ENCODE results near the gene PSMD11.
"Not testable (repeated sequence)": the region's sequence is repeated elsewhere in the genome, so short reads cannot be mapped to it uniquely, and the experiment has no call there.

Gene PSMD11

GRCh38 chr17:32444301-32445073 is at the start of gene PSMD11:
PSMD11 (plus strand) TSS chr17:32444510; CDS start chr17:32444524, 14 bp downstream.
- peak within 1 kb of the TSS; percentile 93 for H3K27ac ChIP-seq
- TF ChIP-seq ZFX (IDR thresholded peaks at IDR 0.05) (peak; percentile 88), CTCF (conservative IDR thresholded peaks at IDR 0.05) (peak; percentile 19)

GRCh38 chr17:32396343-32396742 is 48.0 kb upstream of the PSMD11 start:
- H3K27ac ChIP-seq = no peak overlapping the region

GRCh38 chr17:32398946-32399345 is 45.4 kb upstream of the PSMD11 start:
- no peak for TF ChIP-seq ZFX (IDR thresholded peaks at IDR 0.05)
- TF ChIP-seq CTCF (conservative IDR thresholded peaks at IDR 0.05) = no peak
- H3K27ac ChIP-seq = no peak overlapping the region

More at GRCh38 chr17:32396343-32396742, 48.0 kb upstream of the PSMD11 start:
- TF ChIP-seq ZFX (IDR thresholded peaks at IDR 0.05) = no peak
- no peak for TF ChIP-seq CTCF (conservative IDR thresholded peaks at IDR 0.05)

GRCh38 chr17:32410085-32410484 is 34.2 kb upstream of the PSMD11 start:
- not testable (repeated sequence) for H3K27ac ChIP-seq

- TF ChIP-seq CTCF (conservative IDR thresholded peaks at IDR 0.05) (no peak), ZFX (IDR thresholded peaks at IDR 0.05) (no peak)
- no peak overlapping the region for H3K27ac ChIP-seq
Measured at GRCh38 chr17:32426894-32427293, 17.4 kb upstream of the PSMD11 start.

GRCh38 chr17:32429598-32429997 is 14.7 kb upstream of the PSMD11 start:
- no peak overlapping the region for H3K27ac ChIP-seq
- TF ChIP-seq CTCF (conservative IDR thresholded peaks at IDR 0.05) = no peak
- TF ChIP-seq ZFX (IDR thresholded peaks at IDR 0.05) = no peak

GRCh38 chr17:32440722-32441121 is 3.6 kb upstream of the PSMD11 start:
- no peak for TF ChIP-seq CTCF (conservative IDR thresholded peaks at IDR 0.05)
- TF ChIP-seq ZFX (IDR thresholded peaks at IDR 0.05) = no peak
- no peak overlapping the region for H3K27ac ChIP-seq

- TF ChIP-seq ZFX (IDR thresholded peaks at IDR 0.05) (no peak), CTCF (conservative IDR thresholded peaks at IDR 0.05) (no peak)
- no peak overlapping the region for H3K27ac ChIP-seq
Measured at GRCh38 chr17:32441886-32442285, 2.4 kb upstream of the PSMD11 start.
